Measurements from ENCODE around the gene MICAL2. TPM values are rescaled to one million over a fixed set of nuclear protein-coding genes. Genes with fewer than 3 reads are reported as not detected.

Gene MICAL2
- total RNA-seq, 1 donor from 2014 or later, result 104 TPM

DNA sequence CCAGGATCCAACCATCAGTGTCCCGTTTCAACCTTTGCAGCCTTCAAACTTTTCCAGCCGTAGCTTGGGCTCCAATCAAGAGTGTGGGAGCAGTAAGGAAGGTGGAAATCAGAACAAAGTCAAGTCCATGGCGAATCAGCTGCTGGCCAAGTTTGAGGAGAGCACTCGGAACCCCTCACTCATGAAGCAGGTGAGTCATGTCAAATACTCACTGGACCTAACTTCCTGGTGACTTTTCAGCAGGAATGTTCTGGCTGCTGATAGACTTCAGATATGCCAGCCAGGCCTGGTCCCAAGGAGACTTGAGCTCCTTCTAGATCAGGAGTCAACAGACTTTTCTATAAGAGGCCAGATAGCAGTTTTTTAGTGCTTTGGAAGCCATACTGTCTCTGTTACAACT lies 129.0 kb downstream of the MICAL2 start:
- H3K4me3 ChIP-seq (ENCODE audit: low read depth, low read length), result no peak overlapping the region
- peak; percentile 26 for DNase-seq (ENCODE audit: low read depth)
- no peak for TF ChIP-seq CTCF (conservative IDR thresholded peaks at IDR 0.05; ENCODE audit: low read depth, low read length)

DNA sequence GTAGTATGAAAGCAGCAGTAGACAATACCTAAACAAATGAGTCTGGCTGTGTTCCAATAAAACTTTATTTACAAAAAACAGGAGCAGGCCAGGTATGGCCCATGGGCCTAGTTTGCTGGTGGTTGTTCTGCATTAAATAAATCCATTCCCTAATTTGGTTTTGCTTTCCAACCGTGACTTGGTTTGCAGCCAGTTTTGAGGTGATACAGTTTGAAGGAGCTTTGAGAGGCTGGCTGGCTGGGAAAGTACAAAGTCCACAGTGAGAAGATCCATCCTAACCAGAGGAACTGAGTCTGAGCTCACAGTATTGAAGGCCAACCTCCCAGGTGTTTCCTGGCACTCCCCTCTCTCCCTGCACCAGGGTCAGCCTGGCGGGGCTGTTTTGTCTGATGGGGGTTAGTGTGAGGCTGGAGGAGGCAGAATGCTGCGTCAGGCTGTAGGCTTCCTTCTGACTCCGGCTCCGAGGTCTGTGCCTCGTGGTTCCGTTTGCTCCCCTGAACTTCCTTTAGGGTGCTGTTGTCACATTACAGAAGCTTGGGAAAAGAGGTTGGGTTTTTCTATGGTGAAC lies 129.5 kb downstream of the MICAL2 start:
- TF ChIP-seq CTCF (conservative IDR thresholded peaks at IDR 0.05; ENCODE audit: low read depth, low read length), result no peak
- no peak overlapping the region for H3K4me3 ChIP-seq (ENCODE audit: low read depth, low read length)
- no peak for DNase-seq (ENCODE audit: low read depth)

- TF ChIP-seq CTCF (conservative IDR thresholded peaks at IDR 0.05; ENCODE audit: low read depth, low read length), result no peak
- DNase-seq (ENCODE audit: low read depth), result no peak
Measured at GRCh38 chr11:12240677-12241076, 130.3 kb downstream of the MICAL2 start.

DNA sequence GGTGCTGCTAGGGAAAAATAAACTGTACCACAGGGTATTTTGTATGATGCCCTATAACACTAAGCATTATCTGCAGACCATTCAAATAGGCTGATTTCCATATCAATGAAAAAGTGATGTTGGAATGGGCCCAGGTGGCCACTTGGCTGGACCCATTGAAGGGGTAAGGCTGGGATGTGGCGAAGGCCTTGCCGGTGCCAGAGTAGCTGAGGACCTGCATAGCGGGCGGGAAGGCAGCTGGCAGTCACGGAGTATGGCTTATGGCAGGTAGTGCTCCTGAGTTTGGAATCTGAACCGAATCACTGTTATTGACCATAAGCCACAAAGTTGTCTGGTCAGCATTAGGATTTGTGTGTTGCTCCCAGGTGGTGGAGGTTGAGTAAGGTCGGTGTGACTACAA lies 131.0 kb downstream of the MICAL2 start:
- no peak for TF ChIP-seq CTCF (conservative IDR thresholded peaks at IDR 0.05; ENCODE audit: low read depth, low read length)
- no peak for DNase-seq (ENCODE audit: low read depth)

More at GRCh38 chr11:12240677-12241076, 130.3 kb downstream of the MICAL2 start:
- no peak overlapping the region for H3K4me3 ChIP-seq (ENCODE audit: low read depth, low read length)

GRCh38 chr11:12241971-12242672 lies 131.7 kb downstream of the MICAL2 start:
- no peak overlapping the region for H3K4me3 ChIP-seq (ENCODE audit: low read depth, low read length)
- no peak for TF ChIP-seq CTCF (conservative IDR thresholded peaks at IDR 0.05; ENCODE audit: low read depth, low read length)
- DNase-seq (ENCODE audit: low read depth), result no peak

More for the DNA sequence above, 131.0 kb downstream of the MICAL2 start:
- H3K4me3 ChIP-seq (ENCODE audit: low read depth, low read length), result no peak overlapping the region

GRCh38 chr11:12242966-12243365 lies 132.6 kb downstream of the MICAL2 start:
- TF ChIP-seq CTCF (conservative IDR thresholded peaks at IDR 0.05; ENCODE audit: low read depth, low read length), result no peak
- no peak for DNase-seq (ENCODE audit: low read depth)
- no peak overlapping the region for H3K4me3 ChIP-seq (ENCODE audit: low read depth, low read length)

DNA sequence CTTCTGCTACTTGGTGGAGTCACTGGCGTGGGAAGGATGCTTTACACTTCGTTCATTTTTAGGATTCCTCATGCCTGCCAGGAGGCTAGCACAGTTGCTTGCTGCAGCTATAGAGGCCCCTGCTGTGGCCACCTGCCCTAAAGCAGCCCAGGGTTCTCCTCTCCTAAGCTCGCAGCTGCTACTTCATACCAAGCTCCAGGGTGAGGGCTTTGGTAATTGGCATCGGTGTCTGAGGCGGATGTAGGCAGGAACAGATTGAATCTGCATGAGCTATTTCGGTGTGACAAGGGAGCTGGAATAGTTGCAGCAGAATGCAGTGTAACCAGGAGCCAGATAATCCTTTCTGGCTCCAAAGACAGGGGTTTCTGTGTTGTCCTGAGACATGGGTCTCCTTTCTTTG lies 133.1 kb downstream of the MICAL2 start:
- no peak for DNase-seq (ENCODE audit: low read depth)
- H3K4me3 ChIP-seq (ENCODE audit: low read depth, low read length), result no peak overlapping the region
- no peak for TF ChIP-seq CTCF (conservative IDR thresholded peaks at IDR 0.05; ENCODE audit: low read depth, low read length)
